KMS-11 (cell line): ENCODE measurements around the gene ITPR2.
A peak's percentile ranks its signal among the peaks of the same experiment; 100 is the strongest.

Experiments used
- H2AFZ ChIP-seq: fragments of 200-600 bp; sonication (generic); 2 replicates; pipeline ENCODE4 v1.6.1; 2016; ENCODE audit warnings: antibody characterized with exemption, mixed run types, low read depth
- H3K27ac ChIP-seq: fragments of 200-600 bp; sonication (generic); 2 replicates; pipeline ENCODE4 v1.6.1; 2016; ENCODE audit warnings: mild to moderate bottlenecking, mixed run types
- H3K27me3 ChIP-seq: fragments of 200-600 bp; sonication (generic); 2 replicates; pipeline ENCODE4 v1.6.1; 2017; ENCODE audit warnings: mild to moderate bottlenecking, low read depth, mixed run types, moderate library complexity; ENCODE audit not compliant: insufficient read depth
- H3K36me3 ChIP-seq: fragments of 200-600 bp; sonication (generic); 2 replicates; pipeline ENCODE4 v1.6.1; 2017; ENCODE audit warnings: mild to moderate bottlenecking, mixed run types; ENCODE audit not compliant: insufficient read depth
- H3K4me1 ChIP-seq: fragments of 200-600 bp; sonication (generic); 2 replicates; pipeline ENCODE4 v1.6.1; 2016; ENCODE audit warnings: mild to moderate bottlenecking, low read depth, mixed run types; ENCODE audit not compliant: poor library complexity, severe bottlenecking
- H3K4me2 ChIP-seq: fragments of 200-600 bp; sonication (generic); 2 replicates; pipeline ENCODE4 v1.7.0; 2016; ENCODE audit warnings: mild to moderate bottlenecking, mixed run types
- H3K4me3 ChIP-seq: fragments of 200-600 bp; sonication (generic); IDR thresholded peaks from 2 replicates; pipeline ENCODE4 v1.6.1; 2017; ENCODE audit warnings: low read depth, low read length, mixed read lengths; ENCODE audit not compliant: insufficient read depth
- H3K79me2 ChIP-seq: fragments of 200-600 bp; sonication (generic); 2 replicates; pipeline ENCODE4 v1.6.1; 2016; ENCODE audit warnings: low read depth, mixed run types; ENCODE audit not compliant: insufficient read depth
- H3K9ac ChIP-seq: fragments of 200-600 bp; sonication (generic); 2 replicates; pipeline ENCODE4 v1.6.1; 2016; ENCODE audit warnings: mild to moderate bottlenecking, mixed run types
- H4K20me1 ChIP-seq: fragments of 200-600 bp; sonication (generic); 2 replicates; pipeline ENCODE4 v1.6.1; 2016; ENCODE audit warnings: mild to moderate bottlenecking, mixed run types; ENCODE audit not compliant: insufficient read depth
- TF ChIP-seq, protein P1 (sequence below): fragments of 200-600 bp; sonication (generic); conservative IDR thresholded peaks from 2 replicates; pipeline ENCODE4 v1.6.1; 2017; ENCODE audit warnings: low read depth, mild to moderate bottlenecking, antibody characterized with exemption, low read length, moderate library complexity, mixed read lengths

Gene ITPR2

DNA sequence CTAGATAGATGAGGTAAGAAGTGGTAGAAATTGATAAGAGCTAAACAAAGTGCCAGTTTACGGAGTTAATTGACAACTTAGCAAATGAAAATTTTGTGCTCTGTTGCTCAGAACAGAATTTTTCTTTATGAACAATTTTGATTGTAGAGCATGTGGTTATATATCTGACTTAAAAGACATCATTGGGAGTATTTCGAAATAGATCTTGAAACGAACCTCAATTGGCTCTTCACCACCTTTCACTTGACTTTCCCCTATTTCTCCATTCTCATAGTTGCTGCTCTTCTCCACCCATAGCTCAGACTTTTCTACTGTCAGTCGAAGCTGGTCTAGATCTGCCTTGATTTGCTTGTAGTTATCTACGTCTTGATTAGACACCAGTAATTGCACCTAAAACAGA lies 212.1 kb downstream of the ITPR2 start:
- no peaks in the 10 kb centered on the region for H3K79me2 ChIP-seq
- no peaks in the 10 kb centered on the region for H3K4me1 ChIP-seq
- no peak overlapping the region for H3K9ac ChIP-seq
- H3K27ac ChIP-seq, result no peak overlapping the region
- H3K27me3 ChIP-seq, result no peaks in the 10 kb centered on the region
- H2AFZ ChIP-seq, result no peak overlapping the region
- no peak overlapping the region for H3K4me3 ChIP-seq
- TF ChIP-seq, protein P1, sequence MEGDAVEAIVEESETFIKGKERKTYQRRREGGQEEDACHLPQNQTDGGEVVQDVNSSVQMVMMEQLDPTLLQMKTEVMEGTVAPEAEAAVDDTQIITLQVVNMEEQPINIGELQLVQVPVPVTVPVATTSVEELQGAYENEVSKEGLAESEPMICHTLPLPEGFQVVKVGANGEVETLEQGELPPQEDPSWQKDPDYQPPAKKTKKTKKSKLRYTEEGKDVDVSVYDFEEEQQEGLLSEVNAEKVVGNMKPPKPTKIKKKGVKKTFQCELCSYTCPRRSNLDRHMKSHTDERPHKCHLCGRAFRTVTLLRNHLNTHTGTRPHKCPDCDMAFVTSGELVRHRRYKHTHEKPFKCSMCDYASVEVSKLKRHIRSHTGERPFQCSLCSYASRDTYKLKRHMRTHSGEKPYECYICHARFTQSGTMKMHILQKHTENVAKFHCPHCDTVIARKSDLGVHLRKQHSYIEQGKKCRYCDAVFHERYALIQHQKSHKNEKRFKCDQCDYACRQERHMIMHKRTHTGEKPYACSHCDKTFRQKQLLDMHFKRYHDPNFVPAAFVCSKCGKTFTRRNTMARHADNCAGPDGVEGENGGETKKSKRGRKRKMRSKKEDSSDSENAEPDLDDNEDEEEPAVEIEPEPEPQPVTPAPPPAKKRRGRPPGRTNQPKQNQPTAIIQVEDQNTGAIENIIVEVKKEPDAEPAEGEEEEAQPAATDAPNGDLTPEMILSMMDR, result no peak
- no peak overlapping the region for H3K4me2 ChIP-seq
- H3K36me3 ChIP-seq, result no peaks in the 10 kb centered on the region
- H4K20me1 ChIP-seq, result no peaks in the 10 kb centered on the region

DNA sequence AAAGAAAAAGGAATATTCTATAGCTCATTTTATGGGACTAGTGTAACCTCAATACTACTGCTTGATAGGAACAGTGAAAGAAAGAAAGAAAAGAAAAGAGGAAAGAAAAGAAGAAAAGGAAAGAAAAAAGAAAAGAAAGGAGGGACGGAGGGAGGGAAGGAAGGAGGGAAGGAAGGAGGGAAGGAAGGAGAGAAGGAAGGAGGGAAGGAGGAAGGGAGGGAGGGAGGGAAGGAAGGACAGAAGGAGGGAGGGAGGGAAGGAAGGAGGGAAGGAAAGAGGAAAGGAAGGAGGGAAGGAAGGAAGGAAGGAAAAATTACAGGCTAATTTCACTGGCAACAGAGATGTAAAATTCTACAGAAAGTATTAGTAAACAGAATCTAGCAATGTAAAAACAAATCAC lies 215.5 kb downstream of the ITPR2 start:
- H3K27ac ChIP-seq, result no peak overlapping the region
- no peak overlapping the region for H3K4me2 ChIP-seq
- no peaks in the 10 kb centered on the region for H3K27me3 ChIP-seq
- TF ChIP-seq, protein P1, result no peak
- H3K36me3 ChIP-seq, result no peaks in the 10 kb centered on the region
- H4K20me1 ChIP-seq, result no peaks in the 10 kb centered on the region
- H3K9ac ChIP-seq, result no peak overlapping the region
- no peaks in the 10 kb centered on the region for H3K4me1 ChIP-seq
- no peak overlapping the region for H2AFZ ChIP-seq
- H3K4me3 ChIP-seq, result no peak overlapping the region
- no peaks in the 10 kb centered on the region for H3K79me2 ChIP-seq

DNA sequence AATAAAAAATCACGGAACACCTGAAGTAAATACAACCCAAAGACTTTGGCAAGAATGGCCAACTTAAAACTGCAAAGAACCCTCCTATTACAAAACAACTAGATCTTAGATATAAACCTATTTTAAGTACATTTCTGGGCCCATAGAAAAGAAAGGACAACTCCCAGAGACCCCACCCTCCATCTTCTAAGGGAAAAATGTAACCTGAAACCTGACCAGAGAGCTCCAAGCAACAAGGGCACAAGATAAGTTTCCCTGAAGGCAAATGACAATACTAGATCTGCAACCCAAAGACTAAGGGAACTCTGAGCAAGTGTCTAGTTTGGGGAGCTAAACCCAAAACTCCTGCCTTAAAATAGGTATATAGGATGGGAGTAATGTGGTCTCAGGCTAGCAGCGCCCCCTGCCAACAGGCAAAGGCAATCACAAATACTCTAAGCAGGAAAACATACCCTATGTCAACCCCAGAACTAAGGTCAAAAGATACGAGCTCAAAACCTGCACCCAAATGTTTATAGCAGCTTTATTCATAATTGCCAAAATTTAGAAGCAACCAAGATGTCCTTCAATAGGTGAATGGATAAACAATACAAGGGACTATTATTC lies 218.9 kb downstream of the ITPR2 start:
- Histone ChIP-seq H3K4me2 (no peak overlapping the region), H3K79me2 (no peaks in the 10 kb centered on the region), H3K4me3 (no peak overlapping the region), H3K27me3 (no peaks in the 10 kb centered on the region), H2AFZ (no peak overlapping the region), H4K20me1 (no peaks in the 10 kb centered on the region), H3K36me3 (no peaks in the 10 kb centered on the region), H3K4me1 (no peaks in the 10 kb centered on the region), H3K27ac (no peak overlapping the region), H3K9ac (no peak overlapping the region)
- TF ChIP-seq, protein P1, result peak; percentile 71

DNA sequence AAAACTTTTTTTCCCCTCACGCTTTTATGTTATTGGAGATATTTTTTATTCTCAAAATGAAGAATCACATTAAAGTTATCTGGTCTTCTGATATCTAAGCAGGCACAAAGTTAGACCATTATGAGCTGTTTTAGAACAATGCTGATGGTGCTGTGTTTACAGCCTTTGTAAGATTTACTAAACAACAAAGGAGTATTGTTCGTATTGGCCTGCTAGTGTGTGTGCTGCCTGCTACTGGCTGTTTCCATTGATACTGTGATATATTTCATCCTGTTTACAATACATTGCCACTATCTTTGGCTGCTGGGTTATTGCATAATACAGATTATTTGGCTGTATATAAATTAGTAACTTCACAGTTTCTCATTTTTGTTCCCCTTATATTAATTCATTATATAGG lies 220.8 kb downstream of the ITPR2 start:
- Histone ChIP-seq H3K27ac (no peak overlapping the region), H3K27me3 (no peaks in the 10 kb centered on the region), H4K20me1 (no peaks in the 10 kb centered on the region), H3K4me2 (no peak overlapping the region), H3K4me3 (no peak overlapping the region), H2AFZ (no peak overlapping the region), H3K36me3 (no peaks in the 10 kb centered on the region), H3K9ac (no peak overlapping the region), H3K4me1 (no peaks in the 10 kb centered on the region), H3K79me2 (no peaks in the 10 kb centered on the region)
- TF ChIP-seq, protein P1, result no peak
